Keratinocyte (primary cell): ENCODE results near the gene TAX1BP3. TPM values are rescaled to one million over a fixed set of nuclear protein-coding genes. Genes with fewer than 3 reads are reported as not detected.

ENCODE experiments used
- DNase-seq: peaks from one replicate; pipeline ENCODE4 v3.0.0-alpha.2; 2011; ENCODE audit warnings: low read depth, missing footprints, low spot score
- FAIRE-seq: peaks from 2 replicates; lab custom pipeline; 2011; peaks lifted over from hg19 to GRCh38; lab: Jason Lieb, UNC
- H2AFZ ChIP-seq: 2 replicates; pipeline ENCODE4 v1.6.0; 2012; ENCODE audit warnings: low read length, control low read depth, inconsistent platforms; ENCODE audit not compliant: control insufficient read depth
- H3K27ac ChIP-seq: 2 replicates; pipeline ENCODE4 v1.5.1; 2011; ENCODE audit warnings: low read length; ENCODE audit not compliant: control insufficient read depth, insufficient read depth
- H3K27me3 ChIP-seq: 3 replicates; pipeline ENCODE4 v1.6.0; 2011; ENCODE audit warnings: low read length; ENCODE audit not compliant: control insufficient read depth, insufficient read depth; ENCODE audit errors: extremely low read depth
- H3K36me3 ChIP-seq, 2 experiments: 2 replicates in 1 of 2; 3 replicates in 1 of 2; pipeline ENCODE4 v1.5.1; 2011; ENCODE audit warnings: low read length in 2 of 2, mild to moderate bottlenecking in 1 of 2; ENCODE audit not compliant: control insufficient read depth in 2 of 2, insufficient read depth in 2 of 2; ENCODE audit errors: extremely low read depth in 1 of 2
- H3K4me1 ChIP-seq: 3 replicates; pipeline ENCODE4 v1.5.1; 2011; ENCODE audit warnings: low read length; ENCODE audit not compliant: control insufficient read depth, insufficient read depth; ENCODE audit errors: extremely low read depth
- H3K4me2 ChIP-seq: 3 replicates; pipeline ENCODE4 v1.6.0; 2011; ENCODE audit warnings: low read depth, low read length; ENCODE audit not compliant: control insufficient read depth, insufficient read depth; ENCODE audit errors: extremely low read depth
- H3K4me3 ChIP-seq, 3 experiments: fragments of 200-600 bp in 1 of 3; sonication (generic) in 1 of 3; 2 replicates in 2 of 3; 3 replicates in 1 of 3; pipeline ENCODE4 v1.5.1; 2011 to 2016; ENCODE audit warnings: low read length in 3 of 3, mild to moderate bottlenecking in 3 of 3, control low read depth in 2 of 3, inconsistent platforms in 1 of 3, low read depth in 1 of 3, mixed read lengths in 1 of 3, mixed run types in 1 of 3, moderate library complexity in 1 of 3; ENCODE audit not compliant: control insufficient read depth in 2 of 3, insufficient read depth in 2 of 3; ENCODE audit errors: extremely low read depth in 1 of 3
- H3K79me2 ChIP-seq: 2 replicates; pipeline ENCODE4 v1.6.0; 2012; ENCODE audit warnings: low read length; ENCODE audit not compliant: control insufficient read depth, insufficient read depth
- H3K9ac ChIP-seq: 3 replicates; pipeline ENCODE4 v1.6.0; 2011; ENCODE audit warnings: low read length; ENCODE audit not compliant: control insufficient read depth, insufficient read depth; ENCODE audit errors: extremely low read depth
- H3K9me1 ChIP-seq: 3 replicates; pipeline ENCODE4 v1.6.0; 2011; ENCODE audit warnings: low read length; ENCODE audit not compliant: control insufficient read depth, insufficient read depth; ENCODE audit errors: extremely low read depth
- H3K9me3 ChIP-seq: 2 replicates; pipeline ENCODE4 v1.5.1; 2012; ENCODE audit warnings: low read depth, low read length; ENCODE audit not compliant: control insufficient read depth
- H4K20me1 ChIP-seq: 3 replicates; pipeline ENCODE4 v1.6.0; 2011; ENCODE audit warnings: low read length; ENCODE audit not compliant: control insufficient read depth, insufficient read depth; ENCODE audit errors: extremely low read depth
- EZH2 ChIP-seq: IDR thresholded peaks from one replicate; pipeline ENCODE4 v1.6.1; 2012; ENCODE audit warnings: inconsistent platforms, mild to moderate bottlenecking, low read length, moderate library complexity
- dilution Hi-C: fragments of 300-500 bp; cut with MboI; formaldehyde crosslinking; loops from one replicate; pipeline ENCODE4 v1.7.0; 2020; ENCODE audit warnings: low sequenced_read_pairs; ENCODE audit not compliant: extremely low pct_ligation_motif_present
- polyA plus RNA-seq, 5 experiments: library from polyadenylated mRNA; depleted of rRNA in 3 of 5; stranded (reverse) in 3 of 5; stranded (forward) in 1 of 5; unstranded in 1 of 5; fragments of >200 nt; gene quantifications; 1 replicate in 1 of 5; 2 replicates in 3 of 5; 3 replicates in 1 of 5; pipeline versions ENCODE4 v1.2.1 to v1.2.3, GENCODE V29; 2011 to 2012; ENCODE audit warnings: missing spikeins in 2 of 5, low read depth in 1 of 5, low replicate concordance in 1 of 5
- TF ChIP-seq, protein P1 (sequence below), 3 experiments: IDR thresholded peaks in 1 of 3; conservative IDR thresholded peaks in 1 of 3; optimal IDR thresholded peaks in 1 of 3; 2 replicates in 2 of 3; 3 replicates in 1 of 3; pipeline versions ENCODE3 to v1.5.1; 2011; ENCODE audit warnings: low read length in 3 of 3, mild to moderate bottlenecking in 3 of 3, moderate library complexity in 2 of 3, control low read depth in 1 of 3, inconsistent platforms in 1 of 3; ENCODE audit not compliant: insufficient read depth in 2 of 3; ENCODE audit errors: extremely low read depth in 1 of 3

The TAX1BP3 gene
- polyA plus RNA-seq, 1 donor (not counting 4 experiments of a cell fraction or from before 2014, with no cell fraction given) = 126 TPM

DNA sequence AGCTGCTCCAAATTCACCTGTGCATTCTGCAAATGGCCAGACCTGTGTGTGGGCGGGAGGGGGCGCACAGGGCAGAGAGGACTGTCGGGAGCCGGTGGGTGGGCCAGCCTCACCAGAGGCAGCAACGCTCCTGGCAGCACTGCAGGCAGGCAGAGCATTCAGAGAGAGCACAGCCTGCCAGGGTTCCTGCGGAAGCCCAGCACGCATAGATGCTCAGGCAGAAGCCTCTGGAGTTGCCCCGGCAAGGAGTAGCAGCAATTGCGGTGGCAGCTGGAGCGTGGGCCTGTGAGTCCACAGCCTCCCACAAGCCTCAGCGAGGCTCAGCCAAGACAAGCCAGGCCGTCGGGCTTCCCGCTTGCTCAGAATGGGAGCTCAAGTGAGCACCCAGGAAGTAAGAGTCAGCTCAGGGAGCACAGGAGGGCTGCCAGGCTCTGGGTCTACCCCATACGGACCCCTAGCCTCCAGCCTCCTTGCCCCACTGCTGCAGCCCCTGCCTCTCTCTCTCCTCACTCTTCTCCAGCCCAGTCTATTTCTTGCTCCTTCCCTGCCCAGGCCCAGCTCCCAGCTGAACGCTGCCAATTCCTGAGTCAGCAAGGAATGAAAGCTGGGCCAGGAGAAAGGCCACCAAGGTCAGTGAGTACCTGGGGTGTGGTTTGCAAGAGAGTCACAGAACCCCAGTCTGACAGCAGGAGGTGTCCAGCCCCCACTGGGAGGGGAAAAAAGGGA lies 9.9 kb upstream of the TAX1BP3 start:
- no peak overlapping the region for H2AFZ ChIP-seq
- H3K27ac ChIP-seq = no peak overlapping the region
- H3K4me2 ChIP-seq = no peak overlapping the region
- no peak overlapping the region for H3K4me3 ChIP-seq
- no peaks in the 10 kb centered on the region for H4K20me1 ChIP-seq
- FAIRE-seq (no peak), DNase-seq (no peak)
- H3K36me3 ChIP-seq = no peaks in the 10 kb centered on the region
- H3K9ac ChIP-seq = no peak overlapping the region
- no peaks in the 10 kb centered on the region for H3K79me2 ChIP-seq
- TF ChIP-seq, protein P1, sequence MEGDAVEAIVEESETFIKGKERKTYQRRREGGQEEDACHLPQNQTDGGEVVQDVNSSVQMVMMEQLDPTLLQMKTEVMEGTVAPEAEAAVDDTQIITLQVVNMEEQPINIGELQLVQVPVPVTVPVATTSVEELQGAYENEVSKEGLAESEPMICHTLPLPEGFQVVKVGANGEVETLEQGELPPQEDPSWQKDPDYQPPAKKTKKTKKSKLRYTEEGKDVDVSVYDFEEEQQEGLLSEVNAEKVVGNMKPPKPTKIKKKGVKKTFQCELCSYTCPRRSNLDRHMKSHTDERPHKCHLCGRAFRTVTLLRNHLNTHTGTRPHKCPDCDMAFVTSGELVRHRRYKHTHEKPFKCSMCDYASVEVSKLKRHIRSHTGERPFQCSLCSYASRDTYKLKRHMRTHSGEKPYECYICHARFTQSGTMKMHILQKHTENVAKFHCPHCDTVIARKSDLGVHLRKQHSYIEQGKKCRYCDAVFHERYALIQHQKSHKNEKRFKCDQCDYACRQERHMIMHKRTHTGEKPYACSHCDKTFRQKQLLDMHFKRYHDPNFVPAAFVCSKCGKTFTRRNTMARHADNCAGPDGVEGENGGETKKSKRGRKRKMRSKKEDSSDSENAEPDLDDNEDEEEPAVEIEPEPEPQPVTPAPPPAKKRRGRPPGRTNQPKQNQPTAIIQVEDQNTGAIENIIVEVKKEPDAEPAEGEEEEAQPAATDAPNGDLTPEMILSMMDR (optimal IDR thresholded peaks at IDR 0.05 in 1 of 3, IDR thresholded peaks at IDR 0.05 in 1 of 3, conservative IDR thresholded peaks at IDR 0.05 in 1 of 3; ENCODE audit: extremely low read depth in 1 of 3, insufficient read depth in 2 of 3, low read length in 3 of 3) = no peak
- no peak for TF ChIP-seq EZH2
- dilution Hi-C loops = no loop called here
- H3K4me1 ChIP-seq = no peaks in the 10 kb centered on the region
- no peaks in the 10 kb centered on the region for H3K9me3 ChIP-seq
- H3K9me1 ChIP-seq = no peaks in the 10 kb centered on the region
- H3K27me3 ChIP-seq = peaks cover 9% of the 10 kb centered on the region

DNA sequence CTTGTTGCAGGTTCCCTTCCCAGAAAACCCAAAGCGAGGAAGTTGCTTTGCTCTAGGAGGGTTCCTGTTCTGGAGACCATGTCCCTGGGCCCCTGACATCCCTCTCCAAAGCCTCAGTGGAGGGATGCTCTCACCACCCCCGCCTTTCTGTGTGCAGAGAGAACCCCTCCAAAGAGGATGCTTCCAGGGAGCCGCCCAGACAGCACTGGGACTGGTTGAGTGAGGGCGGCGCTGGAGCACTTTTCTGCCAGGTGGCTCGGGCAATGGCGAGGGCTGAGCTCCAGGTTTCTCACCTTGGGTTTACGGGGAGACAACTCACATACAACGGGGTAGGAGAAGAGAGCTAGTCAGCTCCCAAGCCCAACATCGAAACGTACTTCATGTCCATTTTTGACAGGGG lies 7.5 kb upstream of the TAX1BP3 start:
- TF ChIP-seq EZH2 = no peak
- TF ChIP-seq, protein P1 (optimal IDR thresholded peaks at IDR 0.05 in 1 of 3, IDR thresholded peaks at IDR 0.05 in 1 of 3, conservative IDR thresholded peaks at IDR 0.05 in 1 of 3; ENCODE audit: extremely low read depth in 1 of 3, insufficient read depth in 2 of 3, low read length in 3 of 3) = no peak
- Histone ChIP-seq H3K4me1 (no peaks in the 10 kb centered on the region), H3K9me3 (no peaks in the 10 kb centered on the region), H2AFZ (no peak overlapping the region), H3K79me2 (no peaks in the 10 kb centered on the region), H3K4me2 (no peak overlapping the region), H3K9ac (no peak overlapping the region), H3K27ac (no peak overlapping the region), H4K20me1 (no peaks in the 10 kb centered on the region), H3K36me3 (peaks cover 0 to 7% of the 10 kb centered on the region in 2 experiments), H3K27me3 (peaks cover 2% of the 10 kb centered on the region), H3K4me3 (no peak overlapping the region), H3K9me1 (no peaks in the 10 kb centered on the region)
- no peak for DNase-seq
- no peak for FAIRE-seq
- dilution Hi-C loops = no loop called here
